ENCODE measurements around the gene TP73.
"Not testable (repeated sequence)": the region's sequence is repeated elsewhere in the genome, so short reads cannot be mapped to it uniquely, and the experiment has no call there.

The TP73 gene

GRCh38 chr1:3744646-3745045 lies 92.3 kb downstream of the TP73 start:
- no peak for DNase-seq (ENCODE audit: low read depth)

GRCh38 chr1:3745071-3745470 lies 92.8 kb downstream of the TP73 start:
- DNase-seq (ENCODE audit: low read depth): no peak

GRCh38 chr1:3745590-3746381 lies 93.5 kb downstream of the TP73 start:
- DNase-seq (ENCODE audit: low read depth): no peak

DNA sequence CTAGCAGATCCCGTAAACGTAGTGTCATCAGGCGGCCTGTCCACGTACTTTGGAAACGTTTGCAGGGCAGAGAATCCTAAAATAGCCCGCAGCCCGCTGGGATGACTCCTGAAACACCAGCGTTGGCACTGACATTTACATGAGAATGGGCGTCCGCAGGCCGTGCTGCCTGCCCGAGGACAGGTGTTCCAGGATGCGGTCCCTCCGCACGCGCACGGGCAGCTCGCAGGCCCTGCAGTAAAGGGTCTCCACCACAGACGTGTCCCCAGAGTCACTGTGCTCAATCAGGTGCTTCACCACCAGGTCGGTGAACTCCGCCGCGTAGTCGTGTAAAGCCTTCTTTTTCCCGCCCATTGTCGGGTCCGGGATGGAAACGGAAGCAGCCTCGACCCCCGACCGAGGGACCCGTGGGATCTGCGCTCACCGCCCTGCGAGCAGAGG lies 94.1 kb downstream of the TP73 start:
- peak; percentile 9 for DNase-seq (ENCODE audit: low read depth)

DNA sequence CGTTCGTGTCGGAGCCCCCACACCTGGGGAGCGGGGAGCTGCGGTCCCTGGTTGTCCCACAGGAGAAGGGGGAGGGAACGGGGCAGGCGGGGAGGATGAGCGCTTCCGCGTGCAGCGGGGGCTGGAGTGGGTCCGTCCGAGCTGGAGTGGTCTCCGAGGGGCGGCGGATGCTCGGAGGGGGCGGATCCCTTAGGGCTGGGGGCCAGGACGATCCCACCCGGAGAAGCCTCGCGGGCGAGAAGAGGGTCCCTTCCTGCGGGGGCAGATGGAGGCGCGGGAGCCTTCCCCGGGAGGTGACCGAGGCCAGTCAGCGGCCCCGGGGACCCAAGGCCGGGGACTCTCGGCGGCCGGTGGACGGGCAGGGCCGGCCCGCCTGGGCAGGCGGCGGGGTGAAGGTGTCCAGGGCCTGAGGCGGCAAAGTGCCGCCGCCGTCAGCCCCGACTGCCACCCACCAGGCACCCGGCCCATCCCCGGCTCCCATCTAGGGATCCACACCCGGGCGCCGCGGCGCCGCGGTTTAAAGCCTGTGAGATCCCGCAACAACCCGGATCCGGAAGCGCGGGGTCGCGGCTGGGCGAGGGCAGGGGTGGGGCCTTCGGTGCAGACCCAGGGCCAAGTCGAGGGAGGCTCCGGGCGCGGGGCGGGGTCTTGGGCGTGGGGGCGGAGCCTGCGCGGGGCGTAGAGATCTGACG lies 94.7 kb downstream of the TP73 start:
- DNase-seq (ENCODE audit: low read depth): peak; percentile 76

DNA sequence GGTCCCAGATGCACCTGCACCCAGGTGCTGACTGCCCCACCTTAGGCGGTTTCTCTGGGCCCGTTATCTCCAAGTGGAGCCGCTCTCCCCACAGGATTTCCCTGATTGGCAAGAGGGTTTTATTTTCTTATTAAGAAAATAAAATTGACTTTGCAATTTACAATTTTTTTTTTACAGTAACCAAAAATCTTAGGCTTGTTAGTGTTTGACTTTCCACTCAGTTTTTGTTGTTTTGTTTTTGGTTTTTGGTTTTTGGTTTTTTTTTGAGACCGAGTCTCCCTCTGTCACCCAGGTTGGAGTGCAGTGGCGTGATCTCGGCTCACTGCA lies 95.2 kb downstream of the TP73 start:
- DNase-seq (ENCODE audit: low read depth): no peak

DNA sequence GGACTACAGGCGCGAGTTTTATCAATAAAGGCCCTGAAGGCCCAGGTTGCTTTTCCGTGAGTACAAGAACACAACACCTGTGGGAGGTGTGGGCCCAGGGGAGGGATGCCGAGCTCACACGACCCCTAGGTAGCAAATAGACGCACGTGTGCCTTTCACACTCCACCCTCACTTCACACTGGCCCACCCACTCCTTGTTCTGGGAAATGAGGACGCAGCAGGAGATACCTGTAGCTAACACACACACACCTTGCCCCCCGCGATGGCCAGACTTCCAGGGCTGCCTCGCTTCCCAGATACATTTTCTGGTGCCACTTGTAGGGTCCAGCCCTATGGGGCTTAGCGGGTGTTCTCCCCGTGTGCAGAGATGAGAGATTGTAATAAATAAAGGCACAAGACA lies 95.6 kb downstream of the TP73 start:
- DNase-seq (ENCODE audit: low read depth): no peak

DNA sequence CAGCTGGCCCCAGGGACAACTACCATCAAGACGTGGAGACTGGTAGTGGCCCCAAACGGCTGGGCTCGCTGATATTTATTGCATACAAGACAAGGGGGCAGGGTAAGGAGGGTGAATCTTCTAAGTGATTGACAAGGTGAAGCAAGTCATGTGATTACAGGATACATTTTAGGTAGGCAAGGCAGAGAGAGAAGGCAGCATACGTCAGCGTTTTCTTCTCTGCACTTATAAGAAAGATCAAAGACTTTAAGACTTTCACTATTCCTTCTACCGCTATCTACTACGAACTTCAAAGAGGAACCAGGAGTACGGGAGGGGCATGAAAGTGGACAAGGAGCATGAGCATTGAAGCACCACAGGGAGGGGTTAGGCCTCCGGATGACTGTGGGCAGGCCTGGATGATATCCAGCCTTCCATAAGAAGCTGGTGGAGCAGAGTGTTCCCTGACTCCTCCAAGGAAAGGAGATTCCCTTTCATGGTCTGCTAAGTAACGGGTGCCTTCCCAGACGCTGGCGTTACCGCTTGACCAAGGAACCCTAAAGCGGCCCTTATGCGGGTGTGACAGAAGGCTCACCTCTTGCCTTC lies 96.1 kb downstream of the TP73 start:
- not testable (repeated sequence) for DNase-seq (ENCODE audit: low read depth)

- DNase-seq (ENCODE audit: low read depth): no peak
These were observed 97.2 kb downstream of the TP73 start for GRCh38 chr1:3749512-3749911.

GRCh38 chr1:3750741-3751140 lies 98.4 kb downstream of the TP73 start:
- no peak for DNase-seq (ENCODE audit: low read depth)

DNA sequence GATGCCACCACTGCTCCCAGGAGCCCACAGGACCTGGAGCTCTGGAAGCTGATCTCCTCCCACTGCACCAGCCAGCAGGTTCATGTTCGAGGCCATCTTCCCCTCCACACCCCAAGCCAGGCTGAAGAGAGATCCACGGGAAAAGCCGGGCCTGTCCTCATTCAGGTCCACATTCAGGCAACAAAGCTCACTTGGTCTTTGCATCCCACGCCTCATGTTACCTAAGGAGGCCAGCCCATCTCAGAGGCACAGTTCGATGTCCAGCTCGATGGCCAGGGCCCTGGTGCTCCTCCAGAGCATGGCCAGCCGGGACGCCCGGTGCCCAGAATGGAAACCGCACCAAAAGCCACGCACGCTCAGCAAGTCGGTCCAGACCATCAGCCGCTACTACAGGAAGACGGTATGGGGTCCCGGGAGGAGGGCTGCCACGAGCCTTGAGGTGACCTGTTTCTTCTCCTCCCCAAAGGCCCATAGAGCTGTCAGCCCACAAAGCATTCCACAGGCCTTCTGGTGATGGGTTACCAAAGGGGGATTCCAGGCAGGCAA lies 100.2 kb downstream of the TP73 start, which contains the start of gene CCDC27:
CCDC27 (plus strand) TSS at position 51 of the 546 bp plus-strand sequence; CDS start at position 83, 32 bp downstream.
- no peak for DNase-seq (ENCODE audit: low read depth)

DNA sequence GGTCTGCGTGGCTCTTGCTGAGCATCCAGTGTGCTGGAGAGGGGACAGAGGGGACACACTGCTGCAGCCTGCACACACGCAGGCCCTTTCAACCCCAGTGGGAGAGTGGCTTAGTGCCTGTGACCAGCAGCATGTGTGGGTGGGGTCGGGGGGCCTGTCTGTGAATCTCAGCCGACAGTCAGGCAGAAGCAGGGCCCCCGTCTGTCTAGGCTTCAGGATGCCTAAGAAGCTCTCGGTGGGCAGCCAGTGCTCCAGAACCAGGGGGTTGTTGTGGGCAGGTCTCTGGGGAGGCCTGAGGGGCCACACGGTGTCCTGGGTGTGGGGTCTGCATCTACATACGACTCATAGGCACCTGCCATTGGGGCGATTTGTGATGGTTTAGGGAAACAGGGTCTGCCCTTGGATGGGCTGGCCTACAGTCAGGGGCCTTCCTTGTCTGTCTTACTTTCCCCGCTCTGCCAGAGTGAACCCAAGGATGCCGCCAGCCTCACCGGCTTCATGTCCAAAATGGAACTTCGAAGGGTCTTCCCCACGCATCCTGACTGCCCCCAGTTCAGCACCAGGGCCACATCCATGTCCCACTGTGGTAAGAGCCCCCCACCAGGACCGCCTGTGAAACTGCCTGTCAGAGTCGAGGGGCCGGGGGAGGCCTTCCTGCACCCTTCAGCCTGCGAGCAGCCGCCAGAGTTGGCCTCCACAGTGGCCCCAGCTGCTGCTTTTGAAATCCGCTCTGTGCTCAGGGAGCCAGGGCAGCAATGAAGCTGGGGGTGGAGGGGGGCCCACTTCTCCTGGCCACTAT lies 101.5 kb downstream of the TP73 start:
- no peak for DNase-seq (ENCODE audit: low read depth)

GRCh38 chr1:3756394-3756793 lies 104.1 kb downstream of the TP73 start:
- no peak for DNase-seq (ENCODE audit: low read depth)

DNA sequence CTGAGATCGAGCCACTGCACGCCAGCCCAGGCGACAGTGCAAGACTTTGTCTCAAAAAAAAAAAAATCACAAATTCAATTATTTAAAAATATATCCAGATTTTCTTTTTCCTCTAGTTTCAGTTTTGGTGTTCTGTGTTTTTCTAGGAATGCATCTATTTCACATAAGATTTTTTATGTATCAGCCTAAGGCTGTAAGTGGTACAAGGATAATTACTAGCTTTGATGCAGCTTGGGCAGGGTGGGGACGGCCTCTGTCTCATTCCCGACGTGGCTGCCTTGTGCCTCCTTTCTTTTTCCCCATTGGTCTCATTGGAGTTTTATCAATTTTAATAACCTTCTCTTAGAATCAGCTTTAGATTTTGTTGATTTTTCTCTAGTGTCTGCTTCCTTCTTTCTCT lies 106.8 kb downstream of the TP73 start:
- DNase-seq (ENCODE audit: low read depth): no peak

DNA sequence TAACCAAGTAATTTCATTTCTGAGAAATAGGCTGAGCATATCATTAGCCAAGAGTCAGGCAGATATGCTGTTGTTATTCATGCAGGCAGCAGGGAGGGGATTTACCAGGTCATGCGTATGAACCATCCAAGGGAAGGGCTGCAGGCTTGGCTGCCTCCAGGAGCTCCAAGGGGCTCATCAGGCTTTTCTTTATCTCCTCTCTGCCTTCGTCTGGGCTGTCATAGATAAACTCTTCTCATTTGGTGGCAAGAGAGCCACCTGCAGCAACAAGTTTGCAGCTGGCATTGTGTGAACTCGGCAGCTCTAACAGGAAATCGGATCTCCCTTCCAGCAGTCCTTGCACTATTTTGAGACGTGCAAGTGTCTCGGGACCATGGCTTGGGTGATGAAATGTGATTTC lies 107.5 kb downstream of the TP73 start:
- no peak for DNase-seq (ENCODE audit: low read depth)

DNA sequence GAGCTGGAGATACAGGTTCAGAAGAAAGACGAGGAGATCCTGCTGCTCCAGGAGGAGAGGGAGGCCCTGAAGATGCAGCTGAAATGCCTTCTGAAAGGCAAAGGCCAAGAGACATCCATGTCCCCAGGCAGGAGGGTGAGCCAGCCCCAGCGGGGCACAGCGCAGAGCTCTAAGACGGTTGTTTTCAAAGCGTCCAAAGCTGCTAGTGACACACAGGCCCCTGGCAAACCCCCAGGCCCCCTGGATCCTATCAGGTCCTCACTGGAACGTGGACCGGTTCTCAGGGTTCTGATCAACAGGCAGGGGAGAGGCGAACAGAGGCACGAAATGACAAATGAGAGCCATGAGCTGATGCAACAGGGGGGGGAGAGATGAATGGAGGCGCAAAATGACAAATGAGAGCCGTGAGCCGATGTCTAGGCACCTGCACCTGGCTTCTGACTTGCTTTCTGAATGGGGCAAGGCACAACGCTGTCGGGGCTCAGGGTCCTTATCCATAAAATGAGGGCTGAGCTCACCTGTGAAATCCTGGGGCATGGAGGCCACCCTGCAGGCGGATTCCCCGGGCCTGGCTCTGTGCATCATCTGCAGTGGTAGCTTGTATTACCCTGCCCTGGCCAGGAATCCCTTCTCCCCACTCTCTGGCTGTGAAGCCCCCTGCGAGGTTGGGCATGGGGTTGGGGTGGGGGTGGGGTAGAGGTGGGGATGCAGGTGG lies 109.1 kb downstream of the TP73 start:
- DNase-seq (ENCODE audit: low read depth): no peak

- DNase-seq (ENCODE audit: low read depth): no peak
These were observed 110.0 kb downstream of the TP73 start for GRCh38 chr1:3762151-3762872.

DNA sequence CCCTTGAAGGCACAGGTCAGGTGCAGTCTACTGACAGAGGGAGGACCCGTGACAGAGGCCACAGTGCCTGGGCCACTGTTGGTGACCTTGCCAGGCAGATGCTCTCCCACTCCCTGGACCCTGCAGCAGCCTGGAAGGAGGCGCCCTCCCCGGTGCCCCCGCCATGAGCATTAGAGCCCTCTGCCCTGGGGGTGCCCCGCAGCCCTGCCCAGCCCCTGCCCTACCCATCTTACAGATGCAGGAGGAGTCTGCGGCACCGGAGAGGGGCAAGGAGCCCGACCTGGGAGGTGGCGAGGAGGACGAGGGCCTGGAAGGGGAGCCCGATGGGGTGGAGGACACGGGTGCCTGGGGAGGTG lies 110.5 kb downstream of the TP73 start:
- no peak for DNase-seq (ENCODE audit: low read depth)

GRCh38 chr1:3763351-3764125 lies 111.2 kb downstream of the TP73 start:
- no peak for DNase-seq (ENCODE audit: low read depth)

DNA sequence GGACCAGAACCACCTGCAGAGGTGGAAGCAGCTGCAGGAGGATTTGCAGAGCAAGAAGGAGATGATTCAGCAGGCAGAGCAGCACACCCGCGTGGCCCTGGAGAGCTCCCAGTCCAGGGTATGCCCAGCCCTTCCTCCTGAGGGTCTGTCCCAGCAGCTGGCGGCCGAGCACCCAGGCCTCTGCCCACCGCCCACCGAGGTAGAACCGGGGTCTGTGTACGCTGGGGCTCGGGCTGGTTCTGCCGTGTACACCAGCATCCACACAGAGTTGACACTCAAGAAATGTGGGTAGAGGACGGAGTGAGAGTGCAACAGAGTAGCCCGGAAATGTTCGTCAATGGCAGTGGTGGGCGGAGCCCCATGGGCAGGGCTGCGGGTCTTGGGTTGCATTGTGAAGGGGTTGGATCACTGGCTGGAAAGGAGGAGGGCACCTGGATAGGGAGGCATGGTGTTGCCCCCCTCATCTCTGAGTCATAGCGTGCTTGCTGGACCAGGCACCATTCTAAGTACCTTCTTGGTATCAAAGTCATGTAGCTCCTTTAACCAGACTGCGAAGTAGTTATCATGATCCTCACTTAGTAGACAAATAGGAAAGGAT lies 115.1 kb downstream of the TP73 start:
- DNase-seq (ENCODE audit: low read depth): no peak

Measured in EH (cell line).